DND-41 (cell line): ENCODE results near the gene MAP3K2.

ENCODE experiments used
- CTCF ChIP-seq: IDR thresholded peaks from 2 replicates; pipeline ENCODE4 v1.5.1; 2012; ENCODE audit warnings: borderline replicate concordance, low read length, moderate library complexity, mild to moderate bottlenecking; ENCODE audit not compliant: poor library complexity, severe bottlenecking; ENCODE audit errors: extremely low read depth
- EZH2 ChIP-seq: IDR thresholded peaks from 3 replicates; pipeline ENCODE4 v1.6.1; 2012; ENCODE audit warnings: borderline replicate concordance, low read depth, mild to moderate bottlenecking, moderate library complexity, low read length, inconsistent platforms; ENCODE audit not compliant: severe bottlenecking

GRCh38 chr2:127408004-127408806 is 20.4 kb upstream of the MAP3K2 start:
- TF ChIP-seq CTCF, result no peak
- TF ChIP-seq EZH2, result no peak
